ENCODE measurements around the gene KRTAP13-2.

KRTAP13-2 gene

DNA sequence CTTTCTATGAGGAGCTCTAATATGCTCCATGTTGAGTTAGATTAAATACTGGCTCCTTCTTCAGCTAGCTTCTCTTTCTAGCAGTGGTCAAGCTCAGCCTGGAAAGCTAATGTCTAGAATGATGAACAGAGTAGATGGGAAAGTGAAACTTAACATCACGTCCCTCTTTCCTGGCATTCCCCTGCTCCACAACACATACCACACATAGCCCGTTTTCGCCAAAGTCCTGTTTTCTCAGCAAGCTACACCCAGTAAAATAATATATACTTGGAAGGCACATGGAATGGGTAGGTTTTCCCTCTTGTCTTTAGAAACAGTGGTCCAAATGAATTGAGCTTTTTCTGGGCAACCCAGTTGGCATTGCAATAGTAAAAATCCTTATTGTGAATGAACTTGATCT is 38.3 kb downstream of the KRTAP13-2 start:
- Histone ChIP-seq H3K36me3 (no peaks in the 10 kb centered on the region), H3K9me3 (no peaks in the 10 kb centered on the region), H3K4me1 (no peaks in the 10 kb centered on the region), H3K4me3 (ENCODE audit: low read depth, low read length) (no peak overlapping the region), H3K27me3 (no peaks in the 10 kb centered on the region)
- TF ChIP-seq, protein P1, sequence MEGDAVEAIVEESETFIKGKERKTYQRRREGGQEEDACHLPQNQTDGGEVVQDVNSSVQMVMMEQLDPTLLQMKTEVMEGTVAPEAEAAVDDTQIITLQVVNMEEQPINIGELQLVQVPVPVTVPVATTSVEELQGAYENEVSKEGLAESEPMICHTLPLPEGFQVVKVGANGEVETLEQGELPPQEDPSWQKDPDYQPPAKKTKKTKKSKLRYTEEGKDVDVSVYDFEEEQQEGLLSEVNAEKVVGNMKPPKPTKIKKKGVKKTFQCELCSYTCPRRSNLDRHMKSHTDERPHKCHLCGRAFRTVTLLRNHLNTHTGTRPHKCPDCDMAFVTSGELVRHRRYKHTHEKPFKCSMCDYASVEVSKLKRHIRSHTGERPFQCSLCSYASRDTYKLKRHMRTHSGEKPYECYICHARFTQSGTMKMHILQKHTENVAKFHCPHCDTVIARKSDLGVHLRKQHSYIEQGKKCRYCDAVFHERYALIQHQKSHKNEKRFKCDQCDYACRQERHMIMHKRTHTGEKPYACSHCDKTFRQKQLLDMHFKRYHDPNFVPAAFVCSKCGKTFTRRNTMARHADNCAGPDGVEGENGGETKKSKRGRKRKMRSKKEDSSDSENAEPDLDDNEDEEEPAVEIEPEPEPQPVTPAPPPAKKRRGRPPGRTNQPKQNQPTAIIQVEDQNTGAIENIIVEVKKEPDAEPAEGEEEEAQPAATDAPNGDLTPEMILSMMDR (IDR thresholded peaks at IDR 0.05; ENCODE audit: low read depth, low read length): no peak
- DNase-seq: no peak

DNA sequence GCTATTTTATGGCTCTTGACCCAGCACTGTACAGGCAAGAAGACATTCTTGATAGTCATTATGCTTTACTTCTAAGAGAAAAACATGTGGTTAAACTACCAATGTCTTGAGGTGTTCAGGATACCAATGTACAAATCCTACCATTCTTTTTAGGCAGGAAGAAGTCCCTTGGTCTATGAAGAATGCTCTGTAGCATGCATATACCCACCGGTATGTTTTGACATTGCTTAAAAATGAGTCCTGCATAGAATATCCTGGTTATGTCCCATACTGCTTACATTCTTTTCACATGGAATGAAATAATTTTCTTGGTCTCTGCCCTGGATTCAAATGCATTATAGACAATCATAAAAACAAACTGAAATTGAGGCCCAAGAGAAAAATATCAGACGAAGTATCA is 39.4 kb downstream of the KRTAP13-2 start:
- Histone ChIP-seq H3K27me3 (no peaks in the 10 kb centered on the region), H3K4me3 (ENCODE audit: low read depth, low read length) (no peak overlapping the region), H3K4me1 (no peaks in the 10 kb centered on the region), H3K36me3 (no peaks in the 10 kb centered on the region), H3K9me3 (no peaks in the 10 kb centered on the region)
- TF ChIP-seq, protein P1 (IDR thresholded peaks at IDR 0.05; ENCODE audit: low read depth, low read length): no peak
- no peak for DNase-seq

DNA sequence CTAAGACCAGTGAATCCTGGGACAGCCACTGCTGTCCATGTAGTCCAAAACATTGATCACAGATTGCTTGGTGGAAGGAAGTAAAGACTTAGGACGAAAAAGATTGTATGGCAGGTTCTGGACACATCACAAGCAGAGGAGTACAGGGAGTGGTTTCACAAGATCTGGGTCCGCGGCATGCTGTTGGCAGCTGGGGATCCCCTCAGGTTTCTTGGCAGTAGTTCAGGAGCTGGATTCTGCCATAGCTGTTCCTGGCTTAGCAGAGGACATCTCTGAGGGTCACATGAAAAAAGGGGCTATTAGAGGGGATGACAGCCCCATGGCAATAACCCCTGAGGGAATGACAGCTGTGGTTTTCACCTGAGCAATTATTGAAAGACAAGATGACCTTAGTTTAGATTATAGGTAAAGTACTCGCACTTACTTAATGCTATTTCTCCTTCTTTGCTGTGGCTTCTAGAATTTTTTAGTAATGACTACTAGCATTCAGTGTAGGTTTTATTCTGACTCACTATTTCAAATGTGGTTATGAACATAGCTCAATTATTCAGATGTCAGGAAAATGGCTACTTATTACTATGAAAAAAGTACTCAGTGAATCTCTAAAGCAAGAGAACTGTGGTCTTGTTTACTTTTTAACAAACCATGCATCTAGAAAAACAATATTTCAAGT is 42.7 kb downstream of the KRTAP13-2 start:
- Histone ChIP-seq H3K4me1 (no peaks in the 10 kb centered on the region), H3K4me3 (ENCODE audit: low read depth, low read length) (no peak overlapping the region), H3K9me3 (no peaks in the 10 kb centered on the region), H3K36me3 (no peaks in the 10 kb centered on the region), H3K27me3 (no peaks in the 10 kb centered on the region)
- TF ChIP-seq, protein P1 (IDR thresholded peaks at IDR 0.05; ENCODE audit: low read depth, low read length): no peak
- no peak for DNase-seq

DNA sequence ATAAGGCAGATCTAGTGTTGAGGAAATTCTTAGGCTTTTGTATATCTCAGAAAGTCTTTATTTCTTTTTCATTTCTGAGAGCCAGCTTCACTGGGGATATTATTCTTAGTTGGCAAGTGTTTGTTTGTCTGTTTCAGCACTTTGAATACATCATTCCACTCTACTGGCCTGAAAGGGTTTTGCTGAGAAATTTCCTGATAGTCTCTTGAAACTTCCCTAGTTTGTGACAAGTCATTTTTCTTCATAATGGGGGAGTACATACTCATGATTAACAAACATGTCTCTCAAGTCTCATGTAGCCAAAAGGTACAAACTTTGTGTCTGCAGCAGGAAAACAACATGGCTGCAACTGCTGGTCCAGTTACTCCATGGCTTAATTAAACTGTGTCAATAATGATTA is 45.7 kb downstream of the KRTAP13-2 start:
- Histone ChIP-seq H3K36me3 (no peaks in the 10 kb centered on the region), H3K27me3 (no peaks in the 10 kb centered on the region), H3K4me3 (ENCODE audit: low read depth, low read length) (no peak overlapping the region), H3K4me1 (no peaks in the 10 kb centered on the region), H3K9me3 (no peaks in the 10 kb centered on the region)
- no peak for DNase-seq
- TF ChIP-seq, protein P1 (IDR thresholded peaks at IDR 0.05; ENCODE audit: low read depth, low read length): no peak
